SK-N-SH treated with all-trans-retinoic acid at 6 μM for 48 hours (cell line): ENCODE results near the gene GRK3.

Experiments used
- ARNTL ChIP-seq: fragments of 450-650 bp; formaldehyde crosslinking; IDR thresholded peaks from 2 replicates; pipeline ENCODE4 v1.5.0; 2020; ENCODE audit warnings: low read depth, mild to moderate bottlenecking, moderate library complexity, borderline replicate concordance
- CSDC2 ChIP-seq: fragments of 250-450 bp; sonication (Bioruptor Pico); IDR thresholded peaks from 2 replicates; pipeline ENCODE4 v1.5.0; 2020; ENCODE audit warnings: mild to moderate bottlenecking, moderate library complexity
- ISL1 ChIP-seq: fragments of 250-450 bp; sonication (Bioruptor Pico); IDR thresholded peaks from 2 replicates; pipeline ENCODE4 v2.1.2; 2022; ENCODE audit warnings: mild to moderate bottlenecking, moderate library complexity
- RARB ChIP-seq: fragments of 250-450 bp; sonication (Bioruptor Pico); IDR thresholded peaks from 2 replicates; pipeline ENCODE4 v1.8.0; 2021; ENCODE audit warnings: mild to moderate bottlenecking, moderate library complexity
- SNAI2 ChIP-seq: fragments of 250-450 bp; sonication (Bioruptor Pico); IDR thresholded peaks from 2 replicates; pipeline ENCODE4 v1.5.0; 2020; ENCODE audit warnings: mild to moderate bottlenecking, moderate library complexity
- TCF4 ChIP-seq: fragments of 250-450 bp; sonication (Bioruptor Pico); IDR thresholded peaks from 2 replicates; pipeline ENCODE4 v1.8.0; 2021; ENCODE audit warnings: mild to moderate bottlenecking, moderate library complexity, borderline replicate concordance
- ZFP3 ChIP-seq: fragments of 250-450 bp; sonication (Bioruptor Pico); IDR thresholded peaks from 2 replicates; pipeline ENCODE4 v1.5.0; 2020; ENCODE audit warnings: mild to moderate bottlenecking, moderate library complexity
- ZNF8 ChIP-seq: fragments of 450-650 bp; formaldehyde crosslinking; IDR thresholded peaks from 2 replicates; pipeline ENCODE4 v1.5.0; 2020; ENCODE audit warnings: mild to moderate bottlenecking, moderate library complexity
- TF ChIP-seq, protein P1 (sequence below): fragments of 250-450 bp; sonication (Bioruptor Pico); IDR thresholded peaks from 2 replicates; pipeline ENCODE4 v1.5.1; 2020; ENCODE audit warnings: low read depth, mild to moderate bottlenecking, moderate library complexity
- TF ChIP-seq, protein P2 (sequence below): fragments of 250-450 bp; sonication (Bioruptor Pico); IDR thresholded peaks from 2 replicates; pipeline ENCODE4 v1.8.0; 2020; ENCODE audit warnings: mild to moderate bottlenecking, moderate library complexity, borderline replicate concordance
- TF ChIP-seq, protein P3 (sequence below): fragments of 250-450 bp; sonication (Bioruptor Pico); IDR thresholded peaks from 2 replicates; pipeline ENCODE4 v1.8.0; 2021; ENCODE audit warnings: low read depth, mild to moderate bottlenecking, moderate library complexity, borderline replicate concordance
- TF ChIP-seq, protein P4 (sequence below): fragments of 250-450 bp; sonication (Bioruptor Pico); IDR thresholded peaks from 2 replicates; pipeline ENCODE4 v1.5.1; 2021; ENCODE audit warnings: mild to moderate bottlenecking, moderate library complexity
- TF ChIP-seq, protein P5 (sequence below): fragments of 250-450 bp; sonication (Bioruptor Pico); IDR thresholded peaks from 2 replicates; pipeline ENCODE4 v1.5.0; 2020; ENCODE audit warnings: mild to moderate bottlenecking, moderate library complexity

DNA sequence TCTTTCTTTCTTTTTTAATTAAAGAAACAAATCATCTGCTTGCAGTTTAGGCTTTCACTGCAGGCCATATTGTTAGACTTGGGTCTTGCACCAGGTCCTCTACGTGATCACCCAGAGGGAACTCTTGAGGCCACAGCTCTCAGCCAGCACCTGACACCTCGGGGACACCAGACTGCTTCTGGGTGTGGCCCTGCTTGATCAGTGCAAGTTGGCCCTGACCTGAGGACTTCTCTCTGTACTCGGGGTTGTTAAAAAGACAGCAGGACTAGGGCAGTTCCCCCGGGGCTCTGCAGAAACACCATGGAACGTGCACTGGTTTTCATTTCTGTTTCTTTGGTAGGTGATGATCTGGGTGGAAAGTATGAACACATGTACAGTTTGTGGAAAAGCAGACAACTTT lies 126.3 kb downstream of the GRK3 start:
- TF ChIP-seq SNAI2 (CRISPR knock-in tag), result no peak
- TF ChIP-seq, protein P1, sequence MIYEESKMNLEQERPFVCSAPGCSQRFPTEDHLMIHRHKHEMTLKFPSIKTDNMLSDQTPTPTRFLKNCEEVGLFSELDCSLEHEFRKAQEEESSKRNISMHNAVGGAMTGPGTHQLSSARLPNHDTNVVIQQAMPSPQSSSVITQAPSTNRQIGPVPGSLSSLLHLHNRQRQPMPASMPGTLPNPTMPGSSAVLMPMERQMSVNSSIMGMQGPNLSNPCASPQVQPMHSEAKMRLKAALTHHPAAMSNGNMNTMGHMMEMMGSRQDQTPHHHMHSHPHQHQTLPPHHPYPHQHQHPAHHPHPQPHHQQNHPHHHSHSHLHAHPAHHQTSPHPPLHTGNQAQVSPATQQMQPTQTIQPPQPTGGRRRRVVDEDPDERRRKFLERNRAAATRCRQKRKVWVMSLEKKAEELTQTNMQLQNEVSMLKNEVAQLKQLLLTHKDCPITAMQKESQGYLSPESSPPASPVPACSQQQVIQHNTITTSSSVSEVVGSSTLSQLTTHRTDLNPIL (CRISPR knock-in tag), result no peak
- no peak for TF ChIP-seq CSDC2
- no peak for TF ChIP-seq TCF4
- no peak for TF ChIP-seq ZFP3 (CRISPR knock-in tag)
- TF ChIP-seq, protein P2, sequence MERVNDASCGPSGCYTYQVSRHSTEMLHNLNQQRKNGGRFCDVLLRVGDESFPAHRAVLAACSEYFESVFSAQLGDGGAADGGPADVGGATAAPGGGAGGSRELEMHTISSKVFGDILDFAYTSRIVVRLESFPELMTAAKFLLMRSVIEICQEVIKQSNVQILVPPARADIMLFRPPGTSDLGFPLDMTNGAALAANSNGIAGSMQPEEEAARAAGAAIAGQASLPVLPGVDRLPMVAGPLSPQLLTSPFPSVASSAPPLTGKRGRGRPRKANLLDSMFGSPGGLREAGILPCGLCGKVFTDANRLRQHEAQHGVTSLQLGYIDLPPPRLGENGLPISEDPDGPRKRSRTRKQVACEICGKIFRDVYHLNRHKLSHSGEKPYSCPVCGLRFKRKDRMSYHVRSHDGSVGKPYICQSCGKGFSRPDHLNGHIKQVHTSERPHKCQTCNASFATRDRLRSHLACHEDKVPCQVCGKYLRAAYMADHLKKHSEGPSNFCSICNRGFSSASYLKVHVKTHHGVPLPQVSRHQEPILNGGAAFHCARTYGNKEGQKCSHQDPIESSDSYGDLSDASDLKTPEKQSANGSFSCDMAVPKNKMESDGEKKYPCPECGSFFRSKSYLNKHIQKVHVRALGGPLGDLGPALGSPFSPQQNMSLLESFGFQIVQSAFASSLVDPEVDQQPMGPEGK, result no peak
- TF ChIP-seq, protein P3, sequence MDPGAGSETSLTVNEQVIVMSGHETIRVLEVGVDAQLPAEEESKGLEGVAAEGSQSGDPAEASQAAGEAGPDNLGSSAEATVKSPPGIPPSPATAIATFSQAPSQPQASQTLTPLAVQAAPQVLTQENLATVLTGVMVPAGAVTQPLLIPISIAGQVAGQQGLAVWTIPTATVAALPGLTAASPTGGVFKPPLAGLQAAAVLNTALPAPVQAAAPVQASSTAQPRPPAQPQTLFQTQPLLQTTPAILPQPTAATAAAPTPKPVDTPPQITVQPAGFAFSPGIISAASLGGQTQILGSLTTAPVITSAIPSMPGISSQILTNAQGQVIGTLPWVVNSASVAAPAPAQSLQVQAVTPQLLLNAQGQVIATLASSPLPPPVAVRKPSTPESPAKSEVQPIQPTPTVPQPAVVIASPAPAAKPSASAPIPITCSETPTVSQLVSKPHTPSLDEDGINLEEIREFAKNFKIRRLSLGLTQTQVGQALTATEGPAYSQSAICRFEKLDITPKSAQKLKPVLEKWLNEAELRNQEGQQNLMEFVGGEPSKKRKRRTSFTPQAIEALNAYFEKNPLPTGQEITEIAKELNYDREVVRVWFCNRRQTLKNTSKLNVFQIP, result no peak
- TF ChIP-seq ISL1 (CRISPR knock-in tag), result no peak
- no peak for TF ChIP-seq RARB (CRISPR knock-in tag)
- TF ChIP-seq, protein P4, sequence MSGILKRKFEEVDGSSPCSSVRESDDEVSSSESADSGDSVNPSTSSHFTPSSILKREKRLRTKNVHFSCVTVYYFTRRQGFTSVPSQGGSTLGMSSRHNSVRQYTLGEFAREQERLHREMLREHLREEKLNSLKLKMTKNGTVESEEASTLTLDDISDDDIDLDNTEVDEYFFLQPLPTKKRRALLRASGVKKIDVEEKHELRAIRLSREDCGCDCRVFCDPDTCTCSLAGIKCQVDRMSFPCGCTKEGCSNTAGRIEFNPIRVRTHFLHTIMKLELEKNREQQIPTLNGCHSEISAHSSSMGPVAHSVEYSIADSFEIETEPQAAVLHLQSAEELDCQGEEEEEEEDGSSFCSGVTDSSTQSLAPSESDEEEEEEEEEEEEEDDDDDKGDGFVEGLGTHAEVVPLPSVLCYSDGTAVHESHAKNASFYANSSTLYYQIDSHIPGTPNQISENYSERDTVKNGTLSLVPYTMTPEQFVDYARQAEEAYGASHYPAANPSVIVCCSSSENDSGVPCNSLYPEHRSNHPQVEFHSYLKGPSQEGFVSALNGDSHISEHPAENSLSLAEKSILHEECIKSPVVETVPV (CRISPR knock-in tag), result no peak
- no peak for TF ChIP-seq ARNTL (CRISPR knock-in tag)
- TF ChIP-seq ZNF8 (CRISPR knock-in tag), result no peak
- TF ChIP-seq, protein P5, sequence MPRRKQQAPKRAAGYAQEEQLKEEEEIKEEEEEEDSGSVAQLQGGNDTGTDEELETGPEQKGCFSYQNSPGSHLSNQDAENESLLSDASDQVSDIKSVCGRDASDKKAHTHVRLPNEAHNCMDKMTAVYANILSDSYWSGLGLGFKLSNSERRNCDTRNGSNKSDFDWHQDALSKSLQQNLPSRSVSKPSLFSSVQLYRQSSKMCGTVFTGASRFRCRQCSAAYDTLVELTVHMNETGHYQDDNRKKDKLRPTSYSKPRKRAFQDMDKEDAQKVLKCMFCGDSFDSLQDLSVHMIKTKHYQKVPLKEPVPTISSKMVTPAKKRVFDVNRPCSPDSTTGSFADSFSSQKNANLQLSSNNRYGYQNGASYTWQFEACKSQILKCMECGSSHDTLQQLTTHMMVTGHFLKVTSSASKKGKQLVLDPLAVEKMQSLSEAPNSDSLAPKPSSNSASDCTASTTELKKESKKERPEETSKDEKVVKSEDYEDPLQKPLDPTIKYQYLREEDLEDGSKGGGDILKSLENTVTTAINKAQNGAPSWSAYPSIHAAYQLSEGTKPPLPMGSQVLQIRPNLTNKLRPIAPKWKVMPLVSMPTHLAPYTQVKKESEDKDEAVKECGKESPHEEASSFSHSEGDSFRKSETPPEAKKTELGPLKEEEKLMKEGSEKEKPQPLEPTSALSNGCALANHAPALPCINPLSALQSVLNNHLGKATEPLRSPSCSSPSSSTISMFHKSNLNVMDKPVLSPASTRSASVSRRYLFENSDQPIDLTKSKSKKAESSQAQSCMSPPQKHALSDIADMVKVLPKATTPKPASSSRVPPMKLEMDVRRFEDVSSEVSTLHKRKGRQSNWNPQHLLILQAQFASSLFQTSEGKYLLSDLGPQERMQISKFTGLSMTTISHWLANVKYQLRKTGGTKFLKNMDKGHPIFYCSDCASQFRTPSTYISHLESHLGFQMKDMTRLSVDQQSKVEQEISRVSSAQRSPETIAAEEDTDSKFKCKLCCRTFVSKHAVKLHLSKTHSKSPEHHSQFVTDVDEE (CRISPR knock-in tag), result no peak
